Prostate gland (tissue), 2 donors: ENCODE data around the gene RELCH. TPM values are rescaled to one million over a fixed set of nuclear protein-coding genes. Genes with fewer than 3 reads are reported as not detected.

Experiments
- DNase-seq: peaks from one replicate; pipeline ENCODE4 v3.0.0-alpha.2; 2019; ENCODE audit warnings: low spot score
- H3K27ac ChIP-seq, 2 donors: fragments of 200-600 bp; sonication (generic); 2 replicates each; pipeline ENCODE4 v1.5.1; 2017 to 2019
- H3K27me3 ChIP-seq: fragments of 200-600 bp; sonication (generic); replicated peaks from 2 replicates; pipeline ENCODE4 v1.5.1; 2019; ENCODE audit not compliant: insufficient read depth
- H3K36me3 ChIP-seq, 2 donors: fragments of 200-600 bp; sonication (generic); 1 replicate in 1 of 2; 2 replicates in 1 of 2; pipeline versions ENCODE4 v1.5.1 to v1.8.1; 2017 to 2019
- H3K4me1 ChIP-seq: fragments of 200-600 bp; sonication (generic); replicated peaks from 2 replicates; pipeline ENCODE4 v1.5.1; 2019
- H3K4me3 ChIP-seq, 2 donors: fragments of 200-600 bp; sonication (generic); 2 replicates each; pipeline ENCODE4 v1.5.1; 2017 to 2019
- H3K9me3 ChIP-seq: fragments of 200-600 bp; sonication (generic); 2 replicates; pipeline ENCODE4 v1.5.1; 2017
- POLR2A ChIP-seq: fragments of 450-650 bp; IDR thresholded peaks from one replicate; pipeline ENCODE4 v1.6.1; 2016; ENCODE audit warnings: antibody characterized with exemption, mild to moderate bottlenecking
- POLR2AphosphoS5 ChIP-seq: sonication (generic); formaldehyde crosslinking; IDR thresholded peaks from one replicate; pipeline ENCODE4 v1.6.1; 2017; ENCODE audit warnings: antibody characterized with exemption
- WGBS: methylation state at CpG from one replicate; pipeline ENCODE4 v1.1.5; 2018; 5-methylcytosine and 5-hydroxymethylcytosine counted together
- intact Hi-C: fragments of 100-400 bp; cut with DNase I; formaldehyde crosslinking; loops from one replicate; pipeline ENCODE4 v1.14.2; 2022
- total RNA-seq, 2 donors: library from RNA; depleted of rRNA; stranded (reverse); fragments of >200 nt; gene quantifications; one replicate each; pipeline ENCODE4 v1.1.0, GENCODE V29; 2016
- TF ChIP-seq, protein P1 (sequence below), 4 experiments: fragments of 200-600 bp in 2 of 4; fragments of 450-650 bp in 2 of 4; sonication (generic) in 2 of 4; IDR thresholded peaks; 1 replicate in 3 of 4; 2 replicates in 1 of 4; pipeline ENCODE4 v1.5.1; 2016 to 2019; ENCODE audit warnings: antibody characterized with exemption in 4 of 4, mild to moderate bottlenecking in 2 of 4, moderate library complexity in 2 of 4

RELCH gene
- total RNA-seq, 2 donors from 2014 or later = 34.8 to 49.0 TPM

DNA sequence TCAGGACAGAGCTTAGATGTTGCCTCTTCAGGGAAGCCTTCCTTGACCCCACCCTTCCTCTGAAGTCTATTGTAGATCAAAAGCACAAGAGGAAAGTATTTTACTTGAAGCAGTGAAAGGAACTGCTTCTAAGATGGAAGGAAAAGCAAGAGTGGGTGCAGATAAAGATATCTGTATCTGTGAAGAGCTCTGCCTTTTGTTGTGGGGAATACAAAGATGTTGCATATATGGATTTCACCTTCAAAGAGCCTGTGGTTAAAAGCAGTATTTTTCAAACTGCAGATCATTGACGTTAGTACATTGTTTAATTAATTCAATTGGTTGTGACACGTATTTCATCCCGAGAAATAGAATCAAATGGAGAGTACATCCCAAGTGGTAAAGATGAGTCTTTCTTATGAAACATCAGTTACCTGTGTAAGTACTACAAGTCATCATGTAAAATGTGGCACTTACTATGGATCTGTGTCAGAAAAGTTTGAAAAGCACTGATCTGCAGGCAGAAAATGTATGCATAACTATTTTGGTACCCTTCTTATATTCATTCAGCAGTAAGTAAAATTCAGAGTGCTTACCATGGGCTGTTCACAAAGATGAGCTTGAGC lies 113.4 kb downstream of the RELCH start:
- Histone ChIP-seq H3K9me3 (no peaks in the 10 kb centered on the region), H3K4me3 (no peak overlapping the region), H3K36me3 (no peaks in the 10 kb centered on the region), H3K4me1 (no peaks in the 10 kb centered on the region), H3K27me3 (no peaks in the 10 kb centered on the region), H3K27ac (no peak overlapping the region)
- intact Hi-C loops = no loop called here
- WGBS = 86% methylated on average over 3 of the region's 3 CpGs
- no peak for DNase-seq
- TF ChIP-seq, protein P1, sequence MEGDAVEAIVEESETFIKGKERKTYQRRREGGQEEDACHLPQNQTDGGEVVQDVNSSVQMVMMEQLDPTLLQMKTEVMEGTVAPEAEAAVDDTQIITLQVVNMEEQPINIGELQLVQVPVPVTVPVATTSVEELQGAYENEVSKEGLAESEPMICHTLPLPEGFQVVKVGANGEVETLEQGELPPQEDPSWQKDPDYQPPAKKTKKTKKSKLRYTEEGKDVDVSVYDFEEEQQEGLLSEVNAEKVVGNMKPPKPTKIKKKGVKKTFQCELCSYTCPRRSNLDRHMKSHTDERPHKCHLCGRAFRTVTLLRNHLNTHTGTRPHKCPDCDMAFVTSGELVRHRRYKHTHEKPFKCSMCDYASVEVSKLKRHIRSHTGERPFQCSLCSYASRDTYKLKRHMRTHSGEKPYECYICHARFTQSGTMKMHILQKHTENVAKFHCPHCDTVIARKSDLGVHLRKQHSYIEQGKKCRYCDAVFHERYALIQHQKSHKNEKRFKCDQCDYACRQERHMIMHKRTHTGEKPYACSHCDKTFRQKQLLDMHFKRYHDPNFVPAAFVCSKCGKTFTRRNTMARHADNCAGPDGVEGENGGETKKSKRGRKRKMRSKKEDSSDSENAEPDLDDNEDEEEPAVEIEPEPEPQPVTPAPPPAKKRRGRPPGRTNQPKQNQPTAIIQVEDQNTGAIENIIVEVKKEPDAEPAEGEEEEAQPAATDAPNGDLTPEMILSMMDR (IDR thresholded peaks at IDR 0.05) = no peak
- TF ChIP-seq POLR2AphosphoS5 = no peak

DNA sequence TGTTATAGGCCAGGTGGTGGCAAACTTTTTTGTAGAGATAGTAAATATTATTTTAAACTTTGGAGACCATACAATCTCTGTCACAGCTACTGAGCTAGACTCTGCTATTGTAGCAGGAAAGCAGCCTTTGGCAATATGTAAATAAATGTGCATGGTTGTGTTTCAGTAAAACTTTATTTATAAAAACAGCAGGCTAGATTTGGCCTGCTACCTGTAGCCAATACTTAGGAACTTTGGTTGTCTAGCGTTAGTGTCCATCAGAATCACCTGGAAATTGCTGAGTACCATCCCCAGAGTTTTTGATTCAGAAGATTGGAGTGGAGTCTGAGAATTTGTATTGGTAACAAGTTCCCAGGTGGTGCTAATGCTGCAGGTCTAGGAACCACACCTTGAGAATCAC lies 114.3 kb downstream of the RELCH start:
- 100% methylated on average over 1 of the region's 1 CpG for WGBS
- no peaks in the 10 kb centered on the region for H3K36me3 ChIP-seq

DNA sequence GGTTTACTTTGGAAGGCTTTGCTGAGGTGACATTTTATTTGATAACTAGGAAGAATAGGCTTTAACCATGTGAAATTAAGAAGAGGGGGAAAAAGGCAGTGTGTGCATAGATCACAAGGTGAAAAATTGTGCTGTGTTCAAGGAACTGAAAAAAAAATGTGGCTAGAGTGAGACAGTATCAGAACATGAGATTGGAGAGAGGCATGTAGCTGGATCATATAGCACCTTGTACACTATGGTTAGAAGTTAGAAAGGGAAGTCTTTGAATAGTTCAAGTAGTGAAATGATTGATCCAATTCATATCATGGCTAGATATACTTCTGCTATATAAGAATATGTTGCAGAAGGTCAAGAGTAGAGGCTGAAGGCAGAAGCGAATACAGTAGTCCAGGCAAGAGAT lies 125.8 kb downstream of the RELCH start:
- Histone ChIP-seq H3K9me3 (no peaks in the 10 kb centered on the region), H3K27me3 (no peaks in the 10 kb centered on the region), H3K36me3 (no peaks in the 10 kb centered on the region), H3K4me3 (no peak overlapping the region), H3K27ac (no peak overlapping the region), H3K4me1 (no peaks in the 10 kb centered on the region)
- intact Hi-C loops = no loop called here
- no peak for DNase-seq
- no peak for TF ChIP-seq POLR2AphosphoS5
- TF ChIP-seq, protein P1 (IDR thresholded peaks at IDR 0.05) = no peak
- TF ChIP-seq POLR2A = no peak
- WGBS = 98% methylated on average over 1 of the region's 1 CpG

More for the DNA sequence above, 114.3 kb downstream of the RELCH start:
- H3K27me3 ChIP-seq = no peaks in the 10 kb centered on the region
- no peaks in the 10 kb centered on the region for H3K9me3 ChIP-seq
- H3K4me1 ChIP-seq = no peaks in the 10 kb centered on the region
- no peak overlapping the region for H3K27ac ChIP-seq
- no peak overlapping the region for H3K4me3 ChIP-seq
- intact Hi-C loops = no loop called here
- DNase-seq = no peak
- no peak for TF ChIP-seq POLR2A
- TF ChIP-seq POLR2AphosphoS5 = no peak
- TF ChIP-seq, protein P1 (IDR thresholded peaks at IDR 0.05) = no peak

DNA sequence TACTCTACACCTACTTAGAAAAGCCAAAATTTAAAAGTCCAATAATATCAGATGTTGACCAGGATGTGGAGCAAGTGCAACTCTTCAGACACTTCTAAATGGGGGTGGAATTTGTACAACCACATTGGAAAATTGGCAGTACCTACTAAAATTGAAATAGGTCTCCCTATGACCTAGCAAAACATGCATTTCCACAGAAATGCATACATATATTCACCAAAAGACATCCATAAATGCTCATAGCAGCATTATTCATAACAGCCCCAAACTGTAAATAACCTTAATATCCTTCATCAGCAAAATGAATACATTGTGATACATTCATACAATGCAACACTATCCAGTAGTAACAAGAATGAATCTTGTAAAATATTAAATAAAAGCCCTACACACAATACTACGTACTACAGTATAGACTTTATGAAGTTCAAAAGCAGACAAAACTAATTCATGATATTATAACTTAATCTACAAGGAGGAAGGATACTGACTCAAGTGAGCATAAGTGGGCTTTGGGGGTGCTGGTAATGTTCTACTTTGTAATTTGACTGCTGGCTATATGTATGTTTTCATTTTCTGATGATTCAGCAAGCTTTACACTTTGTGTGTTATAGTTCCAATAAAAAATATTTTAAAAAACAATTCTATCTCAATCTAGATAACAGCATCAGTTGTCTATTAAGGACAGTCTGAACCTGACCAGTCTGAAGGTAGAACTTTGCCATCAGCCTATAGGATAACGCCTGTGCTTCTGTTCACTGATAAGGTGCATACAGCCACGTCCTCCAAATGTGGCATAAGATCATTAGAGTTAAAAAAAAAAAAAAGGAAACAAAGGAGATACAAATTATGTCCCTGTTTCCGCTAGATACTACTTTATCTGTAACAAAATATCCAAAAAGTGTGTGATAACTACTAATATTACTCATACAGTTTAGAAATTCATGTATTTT lies 131.4 kb downstream of the RELCH start:
- DNase-seq = no peak
- intact Hi-C loops = no loop called here
- Histone ChIP-seq H3K4me1 (no peaks in the 10 kb centered on the region), H3K9me3 (no peaks in the 10 kb centered on the region), H3K27ac (no peak overlapping the region), H3K36me3 (no peaks in the 10 kb centered on the region), H3K4me3 (no peak overlapping the region), H3K27me3 (no peaks in the 10 kb centered on the region)
- TF ChIP-seq, protein P1 (IDR thresholded peaks at IDR 0.05) = no peak
- TF ChIP-seq POLR2A = no peak
- TF ChIP-seq POLR2AphosphoS5 = no peak
- 82% methylated on average over 4 of the region's 4 CpGs for WGBS
